ENCODE results near the gene PSME3IP1. TPM values are rescaled to one million over a fixed set of nuclear protein-coding genes. Genes with fewer than 3 reads are reported as not detected.
A peak's percentile ranks its signal among the peaks of the same experiment; 100 is the strongest.

PSME3IP1 gene
- total RNA-seq, 2 experiments from 2014 or later: 106 to 113 TPM

- no peaks in the 10 kb centered on the region for H3K9me3 Mint-ChIP-seq (ENCODE audit: insufficient read depth)
- H3K4me1 Mint-ChIP-seq (ENCODE audit: low read depth): peaks cover 86% of the 10 kb centered on the region
- no peaks in the 10 kb centered on the region for H3K27me3 Mint-ChIP-seq (ENCODE audit: low read depth)
- ATAC-seq (peak; percentile 75), DNase-seq (peak; percentile 83)
- ChIA-PET CTCF (interaction anchor here (0.8 to 3.3 kb wide), 12 partner anchors 8 to 66 kb away, joined by 3 to 20 read pairs (median 4); no protein-coding TSS in a partner anchor), POLR2A (interaction anchor here (0.9 to 1.9 kb wide), 8 partner anchors 13 to 198 kb away, joined by 3 to 9 read pairs (median 6); partner anchors contain the start of genes PSME3IP1 and RSPRY1)
- H3K36me3 Mint-ChIP-seq (ENCODE audit: low read depth): peaks cover 2% of the 10 kb centered on the region
- peak overlapping the region; percentile 71 for H3K4me3 Mint-ChIP-seq
- H3K27ac Mint-ChIP-seq: peak overlapping the region; percentile 96
Observed at GRCh38 chr16:57128771-57129389, 57.0 kb downstream of the PSME3IP1 start.

- ChIA-PET POLR2A (interaction anchor here (1.2 to 1.9 kb wide), 3 partner anchors 16 to 196 kb away, joined by 3 to 7 read pairs (median 3); no protein-coding TSS in a partner anchor), CTCF (interaction anchor here (0.9 to 3.3 kb wide), 7 partner anchors 18 to 67 kb away, joined by 3 to 21 read pairs (median 5); partner anchors contain the start of gene CPNE2)
- DNase-seq (no peak), ATAC-seq (no peak)
- Mint-ChIP-seq H3K36me3 (ENCODE audit: low read depth) (peaks cover 2% of the 10 kb centered on the region), H3K27ac (peak overlapping the region; percentile 82), H3K9me3 (ENCODE audit: insufficient read depth) (no peaks in the 10 kb centered on the region), H3K4me3 (no peak overlapping the region), H3K27me3 (ENCODE audit: low read depth) (no peaks in the 10 kb centered on the region), H3K4me1 (ENCODE audit: low read depth) (peaks cover 87% of the 10 kb centered on the region)
Observed at GRCh38 chr16:57127836-57128235, 58.0 kb downstream of the PSME3IP1 start.

- ChIA-PET CTCF (interaction anchor here (0.9 to 3.3 kb wide), 10 partner anchors 14 to 43 kb away, joined by 3 to 21 read pairs (median 5); partner anchors contain the start of gene CPNE2), POLR2A (interaction anchor here (0.6 to 1.9 kb wide), 6 partner anchors 17 to 271 kb away, joined by 3 to 7 read pairs (median 4); no protein-coding TSS in a partner anchor)
- H3K27ac Mint-ChIP-seq: peak overlapping the region; percentile 82
- H3K9me3 Mint-ChIP-seq (ENCODE audit: insufficient read depth): no peaks in the 10 kb centered on the region
- DNase-seq: peak; percentile 47
- ATAC-seq: no peak
- no peak overlapping the region for H3K4me3 Mint-ChIP-seq
- no peaks in the 10 kb centered on the region for H3K27me3 Mint-ChIP-seq (ENCODE audit: low read depth)
- peaks cover 2% of the 10 kb centered on the region for H3K36me3 Mint-ChIP-seq (ENCODE audit: low read depth)
- peaks cover 81% of the 10 kb centered on the region for H3K4me1 Mint-ChIP-seq (ENCODE audit: low read depth)
Observed at GRCh38 chr16:57127037-57127763, 58.6 kb downstream of the PSME3IP1 start.

GRCh38 chr16:57126411-57126810 is 59.4 kb downstream of the PSME3IP1 start:
- peaks cover 2% of the 10 kb centered on the region for H3K36me3 Mint-ChIP-seq (ENCODE audit: low read depth)
- peak overlapping the region; percentile 82 for H3K27ac Mint-ChIP-seq
- ATAC-seq: no peak
- DNase-seq: no peak
- no peaks in the 10 kb centered on the region for H3K27me3 Mint-ChIP-seq (ENCODE audit: low read depth)
- no peaks in the 10 kb centered on the region for H3K9me3 Mint-ChIP-seq (ENCODE audit: insufficient read depth)
- POLR2A ChIA-PET: interaction anchor here (0.6 to 1.4 kb wide), 5 partner anchors 17 to 270 kb away, joined by 3 to 4 read pairs (median 3); no protein-coding TSS in a partner anchor
- H3K4me3 Mint-ChIP-seq: no peak overlapping the region
- peaks cover 73% of the 10 kb centered on the region for H3K4me1 Mint-ChIP-seq (ENCODE audit: low read depth)
- CTCF ChIA-PET: interaction anchor here (0.6 to 3.3 kb wide), 8 partner anchors 12 to 42 kb away, joined by 3 to 21 read pairs (median 6); partner anchors contain the start of gene CPNE2

- H3K27ac Mint-ChIP-seq: no peak overlapping the region
- peaks cover 2% of the 10 kb centered on the region for H3K36me3 Mint-ChIP-seq (ENCODE audit: low read depth)
- no peak overlapping the region for H3K4me3 Mint-ChIP-seq
- no peaks in the 10 kb centered on the region for H3K9me3 Mint-ChIP-seq (ENCODE audit: insufficient read depth)
- ATAC-seq: no peak
- H3K4me1 Mint-ChIP-seq (ENCODE audit: low read depth): peaks cover 68% of the 10 kb centered on the region
- no peak for DNase-seq
- ChIA-PET POLR2A (interaction anchor here (0.6 kb wide), 1 partner anchor 61 kb away, joined by 3 read pairs; no protein-coding TSS in a partner anchor), CTCF (interaction anchor here (0.6 to 3.3 kb wide), 6 partner anchors 12 to 42 kb away, joined by 3 to 21 read pairs (median 6); partner anchors contain the start of gene CPNE2)
- no peaks in the 10 kb centered on the region for H3K27me3 Mint-ChIP-seq (ENCODE audit: low read depth)
Observed at GRCh38 chr16:57125969-57126368, 59.9 kb downstream of the PSME3IP1 start.

GRCh38 chr16:57125376-57125775 is 60.5 kb downstream of the PSME3IP1 start:
- no peak overlapping the region for H3K27ac Mint-ChIP-seq
- ChIA-PET CTCF (interaction anchor here (2.1 kb wide), 1 partner anchor 16 kb away, joined by 6 read pairs; no protein-coding TSS in a partner anchor), POLR2A (no interaction called here)
- H3K4me3 Mint-ChIP-seq: no peak overlapping the region
- no peaks in the 10 kb centered on the region for H3K27me3 Mint-ChIP-seq (ENCODE audit: low read depth)
- H3K36me3 Mint-ChIP-seq (ENCODE audit: low read depth): peaks cover 2% of the 10 kb centered on the region
- no peak for DNase-seq
- H3K4me1 Mint-ChIP-seq (ENCODE audit: low read depth): peaks cover 62% of the 10 kb centered on the region
- no peak for ATAC-seq
- no peaks in the 10 kb centered on the region for H3K9me3 Mint-ChIP-seq (ENCODE audit: insufficient read depth)

GRCh38 chr16:57123974-57124674 is 61.7 kb downstream of the PSME3IP1 start:
- peaks cover 52% of the 10 kb centered on the region for H3K4me1 Mint-ChIP-seq (ENCODE audit: low read depth)
- H3K36me3 Mint-ChIP-seq (ENCODE audit: low read depth): peaks cover 2% of the 10 kb centered on the region
- no peak for ATAC-seq
- H3K27ac Mint-ChIP-seq: peak overlapping the region; percentile 80
- H3K4me3 Mint-ChIP-seq: no peak overlapping the region
- no peak for DNase-seq
- no peaks in the 10 kb centered on the region for H3K27me3 Mint-ChIP-seq (ENCODE audit: low read depth)
- ChIA-PET POLR2A (no interaction called here), CTCF (interaction anchor here (0.9 to 1.5 kb wide), 3 partner anchors 11 to 43 kb away, joined by 4 to 8 read pairs (median 4); partner anchors contain the start of gene CPNE2)
- H3K9me3 Mint-ChIP-seq (ENCODE audit: insufficient read depth): no peaks in the 10 kb centered on the region

GRCh38 chr16:57123216-57123973 is 62.4 kb downstream of the PSME3IP1 start:
- ATAC-seq: no peak
- H3K9me3 Mint-ChIP-seq (ENCODE audit: insufficient read depth): no peaks in the 10 kb centered on the region
- H3K36me3 Mint-ChIP-seq (ENCODE audit: low read depth): peaks cover 2% of the 10 kb centered on the region
- ChIA-PET CTCF (interaction anchor here (0.9 to 1.5 kb wide), 3 partner anchors 12 to 44 kb away, joined by 4 to 8 read pairs (median 4); partner anchors contain the start of gene CPNE2), POLR2A (interaction anchor here (0.8 kb wide), 1 partner anchor 16 kb away, joined by 4 read pairs; no protein-coding TSS in a partner anchor)
- no peak for DNase-seq
- no peaks in the 10 kb centered on the region for H3K27me3 Mint-ChIP-seq (ENCODE audit: low read depth)
- H3K4me1 Mint-ChIP-seq (ENCODE audit: low read depth): peaks cover 45% of the 10 kb centered on the region
- H3K27ac Mint-ChIP-seq: peak overlapping the region; percentile 80
- H3K4me3 Mint-ChIP-seq: no peak overlapping the region

- Mint-ChIP-seq H3K4me1 (ENCODE audit: low read depth) (peaks cover 7% of the 10 kb centered on the region), H3K4me3 (no peak overlapping the region), H3K27ac (no peak overlapping the region), H3K36me3 (ENCODE audit: low read depth) (no peaks in the 10 kb centered on the region), H3K9me3 (ENCODE audit: insufficient read depth) (no peaks in the 10 kb centered on the region), H3K27me3 (ENCODE audit: low read depth) (no peaks in the 10 kb centered on the region)
- POLR2A ChIA-PET: no interaction called here
- CTCF ChIA-PET: interaction anchor here (1.0 to 1.8 kb wide), 2 partner anchors 24 to 35 kb away, joined by 3 to 5 read pairs; no protein-coding TSS in a partner anchor
- ATAC-seq (no peak), DNase-seq (no peak)
Observed at GRCh38 chr16:57118461-57119084, 67.3 kb downstream of the PSME3IP1 start.

GRCh38 chr16:57115514-57116182 is 70.2 kb downstream of the PSME3IP1 start:
- no peaks in the 10 kb centered on the region for H3K27me3 Mint-ChIP-seq (ENCODE audit: low read depth)
- ChIA-PET POLR2A (no interaction called here), CTCF (interaction anchor here (1.2 kb wide), 1 partner anchor 22 kb away, joined by 4 read pairs; no protein-coding TSS in a partner anchor)
- no peaks in the 10 kb centered on the region for H3K36me3 Mint-ChIP-seq (ENCODE audit: low read depth)
- peaks cover 2% of the 10 kb centered on the region for H3K4me1 Mint-ChIP-seq (ENCODE audit: low read depth)
- ATAC-seq (no peak), DNase-seq (no peak)
- no peak overlapping the region for H3K4me3 Mint-ChIP-seq
- no peak overlapping the region for H3K27ac Mint-ChIP-seq
- H3K9me3 Mint-ChIP-seq (ENCODE audit: insufficient read depth): no peaks in the 10 kb centered on the region

Measured in activated CD8-positive, alpha-beta T cell treated with anti-CD3 and anti-CD28 coated beads, Interleukin-2, amount 10 ng/mL, durations not matched to agents 7 days and 5 days (primary cell).